Measurements from ENCODE around the gene MED8.
A peak's percentile ranks its signal among the peaks of the same experiment; 100 is the strongest.

MED8 gene

GRCh38 chr1:43389326-43390313, at the start of gene MED8, which contains the start of gene SZT2:
Gene MED8 (minus strand): TSS chr1:43389800. CDS start chr1:43389764, 36 bp downstream.
Gene SZT2 (plus strand): TSS chr1:43389899. CDS start chr1:43389969, 70 bp downstream.
- Mint-ChIP-seq H3K36me3 (no peaks in the 10 kb centered on the region), H3K4me1 (ENCODE audit: low read depth) (peaks cover 50% of the 10 kb centered on the region)

GRCh38 chr1:43438953-43439581, 49.5 kb upstream of the MED8 start:
- no peaks in the 10 kb centered on the region for H3K36me3 Mint-ChIP-seq
- H3K27ac Mint-ChIP-seq, result peak overlapping the region; percentile 66
- no peaks in the 10 kb centered on the region for H3K4me1 Mint-ChIP-seq (ENCODE audit: low read depth)
- no peak overlapping the region for H3K4me3 Mint-ChIP-seq
- H3K27me3 Mint-ChIP-seq, result no peaks in the 10 kb centered on the region
- no peaks in the 10 kb centered on the region for H3K9me3 Mint-ChIP-seq (ENCODE audit: low read depth)

More at GRCh38 chr1:43389326-43390313, at the start of gene MED8, which contains the start of gene SZT2:
- H3K9me3 Mint-ChIP-seq (ENCODE audit: low read depth), result no peaks in the 10 kb centered on the region
- peak within 1 kb of the TSS; percentile 100 for H3K4me3 Mint-ChIP-seq
- H3K27me3 Mint-ChIP-seq, result no peaks in the 10 kb centered on the region
- H3K27ac Mint-ChIP-seq, result peak within 1 kb of the TSS; percentile 99

GRCh38 chr1:43438576-43438952, 49.0 kb upstream of the MED8 start:
- H3K27me3 Mint-ChIP-seq, result no peaks in the 10 kb centered on the region
- H3K27ac Mint-ChIP-seq, result no peak overlapping the region
- H3K9me3 Mint-ChIP-seq (ENCODE audit: low read depth), result no peaks in the 10 kb centered on the region
- H3K36me3 Mint-ChIP-seq, result no peaks in the 10 kb centered on the region
- H3K4me3 Mint-ChIP-seq, result no peak overlapping the region
- no peaks in the 10 kb centered on the region for H3K4me1 Mint-ChIP-seq (ENCODE audit: low read depth)

GRCh38 chr1:43438006-43438405, 48.4 kb upstream of the MED8 start:
- Mint-ChIP-seq H3K4me3 (no peak overlapping the region), H3K27ac (no peak overlapping the region), H3K9me3 (ENCODE audit: low read depth) (no peaks in the 10 kb centered on the region), H3K36me3 (no peaks in the 10 kb centered on the region), H3K27me3 (no peaks in the 10 kb centered on the region), H3K4me1 (ENCODE audit: low read depth) (no peaks in the 10 kb centered on the region)

- no peak overlapping the region for H3K27ac Mint-ChIP-seq
- no peaks in the 10 kb centered on the region for H3K27me3 Mint-ChIP-seq
- no peaks in the 10 kb centered on the region for H3K4me1 Mint-ChIP-seq (ENCODE audit: low read depth)
- H3K4me3 Mint-ChIP-seq, result no peak overlapping the region
- H3K9me3 Mint-ChIP-seq (ENCODE audit: low read depth), result no peaks in the 10 kb centered on the region
- no peaks in the 10 kb centered on the region for H3K36me3 Mint-ChIP-seq
Observed at GRCh38 chr1:43437031-43437973, 47.7 kb upstream of the MED8 start.

- no peaks in the 10 kb centered on the region for H3K9me3 Mint-ChIP-seq (ENCODE audit: low read depth)
- peak overlapping the region; percentile 70 for H3K27ac Mint-ChIP-seq
- no peaks in the 10 kb centered on the region for H3K4me1 Mint-ChIP-seq (ENCODE audit: low read depth)
- no peaks in the 10 kb centered on the region for H3K36me3 Mint-ChIP-seq
- H3K4me3 Mint-ChIP-seq, result no peak overlapping the region
- H3K27me3 Mint-ChIP-seq, result no peaks in the 10 kb centered on the region
Observed at GRCh38 chr1:43436371-43436770, 46.8 kb upstream of the MED8 start.

GRCh38 chr1:43435146-43436145, 45.8 kb upstream of the MED8 start:
- Mint-ChIP-seq H3K27ac (peak overlapping the region; percentile 70), H3K4me1 (ENCODE audit: low read depth) (no peaks in the 10 kb centered on the region), H3K4me3 (no peak overlapping the region), H3K9me3 (ENCODE audit: low read depth) (no peaks in the 10 kb centered on the region), H3K27me3 (no peaks in the 10 kb centered on the region), H3K36me3 (no peaks in the 10 kb centered on the region)

GRCh38 chr1:43434256-43434655, 44.7 kb upstream of the MED8 start:
- no peak overlapping the region for H3K4me3 Mint-ChIP-seq
- no peaks in the 10 kb centered on the region for H3K9me3 Mint-ChIP-seq (ENCODE audit: low read depth)
- H3K36me3 Mint-ChIP-seq, result no peaks in the 10 kb centered on the region
- H3K27ac Mint-ChIP-seq, result peak overlapping the region; percentile 68
- H3K27me3 Mint-ChIP-seq, result no peaks in the 10 kb centered on the region
- H3K4me1 Mint-ChIP-seq (ENCODE audit: low read depth), result no peaks in the 10 kb centered on the region

GRCh38 chr1:43432907-43433306, 43.3 kb upstream of the MED8 start:
- Mint-ChIP-seq H3K27me3 (no peaks in the 10 kb centered on the region), H3K27ac (no peak overlapping the region), H3K36me3 (no peaks in the 10 kb centered on the region), H3K4me3 (no peak overlapping the region), H3K4me1 (ENCODE audit: low read depth) (no peaks in the 10 kb centered on the region), H3K9me3 (ENCODE audit: low read depth) (no peaks in the 10 kb centered on the region)

- H3K27ac Mint-ChIP-seq, result no peak overlapping the region
- no peaks in the 10 kb centered on the region for H3K9me3 Mint-ChIP-seq (ENCODE audit: low read depth)
- no peak overlapping the region for H3K4me3 Mint-ChIP-seq
- H3K4me1 Mint-ChIP-seq (ENCODE audit: low read depth), result no peaks in the 10 kb centered on the region
- H3K27me3 Mint-ChIP-seq, result no peaks in the 10 kb centered on the region
- H3K36me3 Mint-ChIP-seq, result no peaks in the 10 kb centered on the region
Observed at GRCh38 chr1:43432171-43432860, 42.7 kb upstream of the MED8 start.

- H3K4me3 Mint-ChIP-seq, result no peak overlapping the region
- H3K27me3 Mint-ChIP-seq, result no peaks in the 10 kb centered on the region
- no peak overlapping the region for H3K27ac Mint-ChIP-seq
- H3K9me3 Mint-ChIP-seq (ENCODE audit: low read depth), result no peaks in the 10 kb centered on the region
- H3K36me3 Mint-ChIP-seq, result no peaks in the 10 kb centered on the region
- no peaks in the 10 kb centered on the region for H3K4me1 Mint-ChIP-seq (ENCODE audit: low read depth)
Observed at GRCh38 chr1:43431676-43432075, 42.1 kb upstream of the MED8 start.

GRCh38 chr1:43430831-43431230, 41.2 kb upstream of the MED8 start:
- no peaks in the 10 kb centered on the region for H3K9me3 Mint-ChIP-seq (ENCODE audit: low read depth)
- no peaks in the 10 kb centered on the region for H3K27me3 Mint-ChIP-seq
- H3K27ac Mint-ChIP-seq, result no peak overlapping the region
- no peaks in the 10 kb centered on the region for H3K36me3 Mint-ChIP-seq
- no peak overlapping the region for H3K4me3 Mint-ChIP-seq
- no peaks in the 10 kb centered on the region for H3K4me1 Mint-ChIP-seq (ENCODE audit: low read depth)

- Mint-ChIP-seq H3K4me3 (no peak overlapping the region), H3K9me3 (ENCODE audit: low read depth) (no peaks in the 10 kb centered on the region)
Observed at GRCh38 chr1:43427941-43428340, 38.3 kb upstream of the MED8 start.

More at GRCh38 chr1:43427941-43428340, 38.3 kb upstream of the MED8 start:
- Mint-ChIP-seq H3K36me3 (no peaks in the 10 kb centered on the region), H3K27ac (no peak overlapping the region), H3K27me3 (no peaks in the 10 kb centered on the region), H3K4me1 (ENCODE audit: low read depth) (no peaks in the 10 kb centered on the region)
